Motor neuron (in vitro differentiated cells): ENCODE data around the gene GLT6D1. TPM values are rescaled to one million over a fixed set of nuclear protein-coding genes. Genes with fewer than 3 reads are reported as not detected.

ENCODE experiments used
- ATAC-seq, 8 experiments: fragments of 200-7000 bp; cut with Tn5 transposase; replicated peaks in 6 of 8; 2 replicates each; pipeline ENCODE4 v1.8.0; 2021; ENCODE audit warnings: mild to moderate bottlenecking in 8 of 8, moderate library complexity in 8 of 8
- H3K27ac ChIP-seq, 2 donors: fragments of 250-450 bp; sonication (Bioruptor Pico); 2 replicates each; pipeline ENCODE4 v1.9.0; 2021; ENCODE audit warnings: antibody characterized with exemption in 2 of 2, mild to moderate bottlenecking in 2 of 2, moderate library complexity in 1 of 2
- H3K4me1 ChIP-seq, 2 donors: fragments of 250-450 bp; sonication (Bioruptor Pico); replicated peaks in 1 of 2; 2 replicates each; pipeline ENCODE4 v1.6.1; 2021; ENCODE audit warnings: antibody characterized with exemption in 2 of 2, mild to moderate bottlenecking in 2 of 2, moderate library complexity in 1 of 2
- H3K4me3 ChIP-seq, 5 donors: fragments of 250-450 bp; sonication (Bioruptor Pico); 2 replicates each; pipeline ENCODE4 v1.9.0; 2021; ENCODE audit warnings: antibody characterized with exemption in 5 of 5, mild to moderate bottlenecking in 5 of 5, moderate library complexity in 4 of 5
- WGBS, 10 experiments: fragments of 450-650 bp; shearing (Covaris generic); methylation state at CpG; one replicate each; pipeline ENCODE4 v1.0.0; 2022; 5-methylcytosine and 5-hydroxymethylcytosine counted together
- in situ Hi-C, 9 experiments: fragments of 400-800 bp; cut with MboI; loops; one replicate each; pipeline ENCODE4 v1.15.0; 2021; ENCODE audit warnings: low sequenced_read_pairs in 9 of 9, low pct_unique_long_range_greater_than_20kb in 2 of 9; ENCODE audit not compliant: unreplicated experiment in 9 of 9
- total RNA-seq, 8 experiments: library from RNA; unstranded; fragments of 300-600 nt; gene quantifications; 2 replicates each; pipeline versions ENCODE4 v1.2.3 to v1.2.4, GENCODE V29; 2022

Gene GLT6D1
- total RNA-seq, 8 experiments from 2014 or later: not detected

- ATAC-seq: peak in 3 of 8 experiments; percentile 24 to 47 (median 41)
- Histone ChIP-seq H3K4me1 (no peaks in the 10 kb centered on the region), H3K27ac (no peak overlapping the region), H3K4me3 (no peak overlapping the region)
- in situ Hi-C loops: loop anchor here in 1 of 9 experiments (25.0 kb wide), 1 partner anchor 321 kb away; no protein-coding TSS in a partner anchor
- WGBS, 10 experiments: 0 to 100% (median 48%) methylated on average over 1 to 18 of the region's 31 CpGs; no CpG with 5 or more reads in 1 of the 10 experiments
Observed at GRCh38 chr9:135615666-135616618, 23.4 kb downstream of the GLT6D1 start.

DNA sequence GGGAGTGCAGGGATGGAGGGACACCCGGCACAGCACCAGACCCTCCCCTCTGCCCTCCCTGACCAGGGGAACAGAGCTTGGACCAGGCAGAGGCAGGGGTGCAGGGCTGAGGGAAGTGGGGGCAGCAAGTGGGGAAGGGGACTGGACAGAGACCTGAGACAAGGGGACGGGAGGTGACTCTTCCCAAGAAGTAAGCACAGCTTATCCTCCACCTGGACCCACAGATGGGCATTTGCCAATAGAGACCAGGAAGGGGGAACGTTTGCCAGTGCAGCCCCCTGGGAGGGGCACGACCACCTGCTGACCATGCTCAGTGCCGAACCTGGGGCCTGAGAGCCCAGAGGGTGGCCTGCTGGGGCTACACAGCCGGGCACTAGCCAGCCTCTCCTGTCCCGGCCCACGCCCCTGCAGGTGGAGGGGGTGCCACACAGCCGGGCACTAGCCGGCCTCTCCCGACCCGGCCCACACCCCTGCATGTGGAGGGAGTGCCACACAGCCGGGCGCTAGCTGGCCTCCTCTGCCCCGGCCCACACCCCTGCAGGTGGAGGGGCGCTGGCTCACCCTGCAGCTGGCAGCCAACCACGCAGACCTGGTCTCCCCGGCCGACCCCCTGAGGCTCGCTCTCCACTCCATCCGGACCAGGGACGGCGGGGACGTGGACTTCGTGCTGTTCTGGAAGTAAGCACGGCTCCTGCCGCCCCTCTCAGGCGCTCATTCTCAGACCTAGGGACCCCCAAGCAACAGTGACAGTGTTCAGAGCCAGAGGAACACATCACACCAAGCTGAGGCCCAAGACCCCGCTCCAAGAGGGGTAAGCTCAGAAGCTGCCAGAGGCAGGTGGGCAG lies 24.3 kb downstream of the GLT6D1 start:
- Histone ChIP-seq H3K4me3 (no peak overlapping the region), H3K27ac (no peak overlapping the region), H3K4me1 (no peaks in the 10 kb centered on the region)
- in situ Hi-C loops: loop anchor here in 1 of 9 experiments (25.0 kb wide), 1 partner anchor 322 kb away; no protein-coding TSS in a partner anchor
- peak in 1 of 8 experiments; percentile 4 for ATAC-seq
- 45 to 70% (median 60%) methylated on average over 2 to 4 of the region's 29 CpGs; no CpG with 5 or more reads in 7 of the 10 experiments for WGBS, 10 experiments

- 40 to 79% methylated on average over 1 to 5 of the region's 34 CpGs; no CpG with 5 or more reads in 8 of the 10 experiments for WGBS, 10 experiments
- peak in 1 of 8 experiments; percentile 11 for ATAC-seq
- Histone ChIP-seq H3K4me1 (no peaks in the 10 kb centered on the region), H3K27ac (no peak overlapping the region), H3K4me3 (no peak overlapping the region)
- in situ Hi-C loops: loop anchor here in 1 of 9 experiments (25.0 kb wide), 1 partner anchor 323 kb away; no protein-coding TSS in a partner anchor
Observed at GRCh38 chr9:135613946-135614805, 25.2 kb downstream of the GLT6D1 start.

DNA sequence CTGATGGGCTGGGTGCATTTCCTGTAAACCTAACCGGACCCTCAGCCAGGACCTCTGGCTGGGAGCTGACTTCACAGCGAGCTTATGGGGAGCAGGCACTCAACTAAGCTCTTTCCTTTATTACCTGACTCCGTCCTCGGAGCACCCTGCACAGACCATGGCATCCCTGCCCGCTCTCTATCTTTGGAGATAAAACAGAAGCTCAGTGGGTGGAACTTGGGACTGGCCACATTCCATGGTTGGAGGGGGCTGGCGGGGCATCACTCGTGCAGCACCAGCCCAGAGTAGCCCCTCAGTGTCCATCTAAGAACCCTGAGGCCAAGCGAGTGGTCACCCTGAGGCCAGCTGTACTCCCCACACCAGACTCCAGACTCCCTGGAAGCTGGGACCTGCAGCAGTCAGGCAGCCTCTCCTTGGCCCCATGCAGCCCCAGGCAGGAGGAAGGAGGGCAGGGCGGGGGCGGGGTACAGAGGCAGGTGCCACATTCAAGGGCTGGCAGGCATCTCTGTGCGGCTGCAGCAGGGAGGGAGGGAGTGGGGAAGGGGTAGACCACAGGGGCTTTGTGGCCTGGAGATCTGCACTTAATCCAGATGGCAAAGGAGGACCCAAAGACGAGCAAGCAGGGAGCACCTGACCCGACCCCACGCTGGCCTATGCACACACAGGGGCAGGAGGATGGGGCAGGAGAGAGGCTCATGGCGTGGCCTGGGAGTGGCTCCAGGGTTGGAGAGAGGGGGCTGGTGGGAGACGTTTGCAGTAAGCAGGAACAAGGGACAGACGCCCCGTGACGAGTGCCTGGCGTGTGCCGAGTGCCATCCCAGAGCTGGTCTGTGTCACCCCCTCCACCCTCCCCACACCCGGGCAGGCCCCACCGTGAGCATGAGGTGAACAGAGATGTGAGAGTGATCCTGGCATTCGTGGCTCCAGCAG lies 26.1 kb downstream of the GLT6D1 start:
- Histone ChIP-seq H3K4me3 (no peak overlapping the region), H3K27ac (no peak overlapping the region), H3K4me1 (no peaks in the 10 kb centered on the region)
- WGBS, 10 experiments: 17 to 83% (median 45%) methylated on average over 1 to 5 of the region's 24 CpGs; no CpG with 5 or more reads in 5 of the 10 experiments
- in situ Hi-C loops: loop anchor here in 1 of 9 experiments (25.0 kb wide), 1 partner anchor 324 kb away; no protein-coding TSS in a partner anchor
- no peak for ATAC-seq

DNA sequence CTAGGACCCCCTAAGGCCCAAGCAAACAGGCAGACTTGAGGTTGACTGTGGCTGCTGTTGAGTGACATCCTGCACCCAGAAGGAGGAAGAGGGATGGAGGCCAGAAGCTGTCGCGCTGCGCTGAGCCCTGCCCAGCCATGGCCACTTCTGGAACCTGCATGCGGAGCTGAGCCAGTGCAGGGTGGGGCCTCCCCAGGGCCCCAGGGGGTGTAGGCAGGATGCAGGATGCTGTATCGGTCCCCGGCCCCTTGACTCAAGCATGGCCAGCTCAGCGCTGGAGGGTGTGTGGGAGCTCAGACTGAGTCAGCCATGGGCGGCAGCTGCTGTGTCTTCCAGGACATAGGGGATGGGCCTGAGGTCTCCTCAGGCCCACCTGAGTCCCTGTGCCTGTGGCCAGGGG lies 26.9 kb downstream of the GLT6D1 start:
- WGBS, 10 experiments: 0 to 80% (median 80%) methylated on average over 1 to 3 of the region's 8 CpGs; no CpG with 5 or more reads in 7 of the 10 experiments
- peak in 6 of 8 experiments; percentile 5 to 94 (median 46) for ATAC-seq
- in situ Hi-C loops: loop anchor here in 1 of 9 experiments (25.0 kb wide), 1 partner anchor 325 kb away; no protein-coding TSS in a partner anchor
- H3K4me3 ChIP-seq: no peak overlapping the region
- H3K4me1 ChIP-seq: no peaks in the 10 kb centered on the region
- H3K27ac ChIP-seq: no peak overlapping the region

- H3K4me1 ChIP-seq: no peaks in the 10 kb centered on the region
- no peak for ATAC-seq
- in situ Hi-C loops: loop anchor here in 1 of 9 experiments (25.0 kb wide), 1 partner anchor 325 kb away; no protein-coding TSS in a partner anchor
- no peak overlapping the region for H3K4me3 ChIP-seq
- WGBS, 10 experiments: 0 to 50% (median 17%) methylated on average over 1 to 3 of the region's 4 CpGs; no CpG with 5 or more reads in 7 of the 10 experiments
- no peak overlapping the region for H3K27ac ChIP-seq
Observed at GRCh38 chr9:135611875-135612209, 27.5 kb downstream of the GLT6D1 start.

DNA sequence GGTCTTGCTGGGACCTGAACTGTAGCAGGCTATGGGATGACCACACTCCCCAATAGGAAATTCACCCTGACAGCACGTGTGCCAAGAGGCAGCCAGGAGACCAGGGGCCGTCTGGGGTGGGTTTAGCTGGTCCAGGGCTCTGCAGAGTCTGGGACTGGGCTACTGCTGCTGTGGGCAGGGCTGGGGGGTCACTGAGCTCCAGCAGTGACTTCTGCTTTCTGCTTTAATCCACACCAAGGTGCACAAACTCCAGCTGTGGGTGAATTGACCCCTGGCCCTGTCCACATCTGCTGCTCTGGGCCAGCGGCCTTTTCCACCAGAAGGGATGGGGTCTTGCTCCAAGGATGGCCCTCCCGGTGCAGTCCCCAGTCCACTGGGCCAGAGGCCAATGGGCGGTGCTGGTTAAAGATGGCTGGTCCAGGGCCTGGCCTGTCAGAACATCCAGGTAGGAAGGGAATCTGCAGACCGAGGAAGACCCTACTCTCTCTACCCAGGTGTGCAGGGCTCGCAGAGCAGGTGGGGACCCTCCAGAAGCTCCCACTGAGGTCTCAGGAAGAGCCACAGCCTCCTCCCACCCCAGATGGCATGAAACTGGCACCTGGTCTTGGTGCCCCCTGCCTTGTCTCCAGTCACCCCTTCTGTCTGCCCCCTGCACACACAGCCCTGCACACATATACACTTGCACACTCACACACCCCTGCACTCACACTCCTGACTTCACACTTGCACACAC lies 28.0 kb downstream of the GLT6D1 start:
- Histone ChIP-seq H3K4me1 (no peaks in the 10 kb centered on the region), H3K27ac (no peak overlapping the region), H3K4me3 (no peak overlapping the region)
- in situ Hi-C loops: loop anchor here in 1 of 9 experiments (25.0 kb wide), 1 partner anchor 326 kb away; no protein-coding TSS in a partner anchor
- WGBS, 10 experiments: 50 to 83% (median 72%) methylated on average over 1 to 3 of the region's 7 CpGs; no CpG with 5 or more reads in 6 of the 10 experiments
- no peak for ATAC-seq

DNA sequence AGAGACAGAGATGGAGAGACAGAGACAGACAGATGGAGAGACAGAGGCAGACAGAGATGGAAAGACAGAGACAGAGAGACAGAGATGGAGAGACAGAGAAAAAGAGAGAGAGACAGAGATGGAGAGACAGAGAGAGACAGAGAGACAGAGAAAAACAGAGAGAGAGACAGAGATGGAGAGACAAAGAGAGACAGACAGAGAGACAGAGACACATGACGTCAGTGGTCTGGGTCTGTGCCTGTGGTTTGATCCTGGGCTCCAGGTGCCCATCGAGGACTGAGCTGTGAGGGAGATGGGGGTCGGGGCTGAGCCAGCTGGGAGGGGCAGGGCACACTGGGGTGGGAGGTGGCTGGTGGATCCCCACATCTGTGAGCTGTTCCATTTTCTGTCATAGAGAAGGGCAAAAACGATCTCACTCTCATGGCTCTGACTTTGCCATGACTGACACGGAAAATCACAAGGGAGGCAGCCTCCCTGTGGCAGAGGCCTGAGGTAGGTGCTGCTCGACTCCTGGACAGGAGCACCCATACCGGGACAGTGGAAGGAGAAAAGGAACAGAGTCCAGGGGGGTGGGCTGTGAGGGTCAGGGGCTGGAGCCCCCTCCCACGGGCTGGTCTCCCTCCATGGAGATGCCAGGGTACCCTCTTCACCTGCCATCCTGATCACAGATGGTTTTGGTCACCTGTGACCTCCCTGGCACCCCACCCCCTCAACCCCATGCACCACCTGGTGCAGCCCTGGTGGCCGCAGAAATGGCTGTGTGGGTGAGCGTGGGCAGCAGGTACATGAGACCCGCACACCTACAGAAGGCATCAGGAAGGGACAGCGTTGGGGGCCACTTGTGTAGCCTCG lies 28.8 kb downstream of the GLT6D1 start:
- no peak for ATAC-seq
- Histone ChIP-seq H3K27ac (no peak overlapping the region), H3K4me3 (no peak overlapping the region), H3K4me1 (no peaks in the 10 kb centered on the region)
- in situ Hi-C loops: loop anchor here in 1 of 9 experiments (25.0 kb wide), 1 partner anchor 327 kb away; no protein-coding TSS in a partner anchor
- WGBS, 10 experiments: 22 to 83% (median 66%) methylated on average over 1 to 3 of the region's 13 CpGs; no CpG with 5 or more reads in 4 of the 10 experiments

DNA sequence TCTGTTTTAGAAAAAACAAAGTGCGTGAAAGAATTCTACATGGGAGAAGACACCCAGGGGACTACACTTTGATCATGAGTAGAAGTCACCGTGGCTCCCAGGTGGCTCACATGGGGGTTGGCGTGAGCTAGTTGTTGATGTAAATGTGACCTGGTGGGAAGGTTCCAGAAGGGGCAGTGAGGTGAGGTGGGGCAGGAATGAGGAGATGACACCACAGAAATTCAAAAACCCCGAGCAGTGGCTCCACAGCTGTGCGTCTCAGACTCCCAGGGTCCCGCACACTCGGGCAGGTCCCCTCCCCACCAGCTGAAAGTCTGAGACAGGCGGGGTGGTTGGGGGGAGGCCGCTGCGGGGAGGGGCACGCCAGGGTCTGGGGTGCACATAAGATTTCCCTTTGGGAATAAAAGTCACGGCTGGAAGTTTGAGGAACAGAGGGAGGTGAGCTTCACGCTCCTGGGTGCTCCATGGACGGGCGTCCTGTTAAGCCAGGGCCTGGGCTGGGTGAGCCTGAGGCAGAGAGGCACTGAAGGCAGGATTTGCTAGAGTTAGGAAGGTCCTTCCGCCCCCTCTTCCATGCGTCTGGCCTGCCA lies 29.9 kb downstream of the GLT6D1 start:
- in situ Hi-C loops: loop anchor here in 1 of 9 experiments (25.0 kb wide), 1 partner anchor 328 kb away; no protein-coding TSS in a partner anchor
- ATAC-seq: no peak
- H3K4me3 ChIP-seq: no peak overlapping the region

GRCh38 chr9:135608999-135609317 lies 30.4 kb downstream of the GLT6D1 start:
- no CpG with 5 or more reads among the region's 15 CpGs for WGBS, 10 experiments
- in situ Hi-C loops: loop anchor here in 1 of 9 experiments (25.0 kb wide), 1 partner anchor 328 kb away; no protein-coding TSS in a partner anchor
- ATAC-seq: no peak

More for the DNA sequence above, 29.9 kb downstream of the GLT6D1 start:
- H3K27ac ChIP-seq: no peak overlapping the region
- 13 to 85% (median 42%) methylated on average over 1 to 7 of the region's 17 CpGs; no CpG with 5 or more reads in 1 of the 10 experiments for WGBS, 10 experiments
- no peaks in the 10 kb centered on the region for H3K4me1 ChIP-seq

More at GRCh38 chr9:135608999-135609317, 30.4 kb downstream of the GLT6D1 start:
- H3K27ac ChIP-seq: no peak overlapping the region
- H3K4me1 ChIP-seq: no peaks in the 10 kb centered on the region
- H3K4me3 ChIP-seq: no peak overlapping the region
